Measurements from ENCODE around the gene MME. TPM values are rescaled to one million over a fixed set of nuclear protein-coding genes. Genes with fewer than 3 reads are reported as not detected.

Gene MME
- total RNA-seq, result 111 TPM

DNA sequence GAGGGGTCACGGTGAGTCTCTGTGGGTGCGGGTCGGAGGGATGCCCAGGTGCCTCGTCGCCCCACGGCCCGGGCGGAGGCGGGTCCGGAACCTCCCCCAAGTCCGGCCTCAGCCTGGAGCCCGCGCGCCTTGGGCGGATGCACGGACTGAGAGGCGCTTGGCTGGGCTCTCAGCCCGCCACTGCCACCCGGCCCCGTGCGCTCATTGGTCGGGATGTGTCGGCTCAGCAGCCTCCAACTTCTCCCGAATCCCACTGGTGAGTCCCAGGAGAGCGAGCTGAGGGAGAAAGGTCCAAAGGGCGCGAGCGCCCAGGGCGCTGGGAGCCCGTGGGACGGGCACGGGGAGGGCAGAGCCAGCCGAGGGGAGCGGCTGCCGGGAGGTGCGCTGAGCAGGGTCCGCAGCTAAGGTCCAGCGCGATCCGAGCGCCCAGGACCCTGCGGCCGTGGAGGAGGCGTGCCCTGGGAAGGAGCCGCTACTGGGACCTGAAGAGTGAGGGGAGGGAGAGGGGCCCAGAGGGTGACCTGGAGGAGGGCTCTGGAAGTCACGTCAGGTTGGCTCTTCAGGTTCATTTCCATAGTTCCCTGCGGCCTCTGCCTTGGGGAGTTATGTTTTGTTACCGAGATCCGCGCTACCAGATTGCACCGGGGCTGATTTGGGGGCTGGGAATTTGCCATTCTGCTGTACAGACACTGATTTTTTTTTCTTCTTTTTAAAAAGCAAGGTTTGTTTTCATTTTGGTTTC lies at the start of gene MME:
Gene MME, plus strand, starts transcription at position 574 of the 742 bp plus-strand sequence. CDS start 3,849 bp downstream, outside the sequence.
- DNase-seq (ENCODE audit: low spot score), result peak; percentile 44

DNA sequence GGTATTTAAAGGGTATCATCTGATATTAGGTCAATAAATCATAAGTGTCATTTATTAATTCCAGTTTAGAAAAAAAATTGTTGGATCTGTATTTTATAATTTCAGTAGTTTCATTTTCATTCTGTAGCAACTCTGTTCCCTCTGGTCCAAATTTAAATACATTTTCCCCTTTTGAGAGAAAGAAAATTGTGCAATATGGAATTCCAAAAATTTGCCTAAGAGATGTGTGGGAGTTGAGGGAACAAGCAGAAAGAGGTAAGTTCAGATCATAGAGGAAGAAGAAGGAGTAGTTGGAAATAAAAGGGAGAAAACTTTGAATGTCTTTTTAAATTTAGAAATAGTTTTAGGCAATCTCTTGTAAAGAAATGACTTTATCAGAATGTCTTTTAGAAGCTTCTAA lies 48.9 kb upstream of the MME start:
- no peak for DNase-seq (ENCODE audit: low spot score)

DNA sequence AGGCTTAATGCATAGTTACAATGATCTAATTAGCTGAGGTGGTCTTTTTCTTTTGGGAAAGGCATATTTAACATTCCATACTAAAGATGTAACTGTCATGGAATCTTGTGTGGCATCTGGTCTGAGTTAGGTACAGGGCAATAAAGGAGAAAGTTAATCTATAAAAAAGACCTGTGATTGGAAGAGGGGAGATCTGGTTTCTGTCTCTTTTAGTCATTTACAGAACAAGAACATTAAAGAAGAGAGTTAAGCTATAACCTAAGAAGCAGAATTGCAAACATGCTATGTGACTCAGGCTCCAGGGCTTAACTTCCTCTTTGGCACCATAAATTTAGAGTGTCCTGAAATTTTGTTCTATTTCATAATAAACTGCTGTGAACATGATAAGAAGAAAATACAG lies 47.2 kb upstream of the MME start:
- no peak for DNase-seq (ENCODE audit: low spot score)

DNA sequence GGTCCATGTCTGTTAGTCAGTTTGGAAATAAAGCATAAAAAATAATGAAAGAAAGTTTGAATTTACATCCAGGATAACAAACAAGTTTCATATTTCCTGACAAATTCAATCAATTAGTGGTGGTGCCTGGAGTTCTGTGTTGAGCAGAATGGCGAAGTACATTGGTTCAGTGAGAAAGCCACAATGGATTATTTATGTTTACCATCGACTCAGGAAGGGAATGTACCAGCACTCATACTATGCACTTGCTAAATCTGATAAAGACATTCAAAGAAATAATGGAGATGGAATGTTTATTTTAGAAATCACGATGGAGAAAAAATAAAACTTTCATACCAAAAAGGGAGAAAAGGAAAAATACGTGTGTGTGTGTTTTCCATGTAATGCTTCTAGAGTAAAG lies 45.3 kb upstream of the MME start:
- no peak for DNase-seq (ENCODE audit: low spot score)

DNA sequence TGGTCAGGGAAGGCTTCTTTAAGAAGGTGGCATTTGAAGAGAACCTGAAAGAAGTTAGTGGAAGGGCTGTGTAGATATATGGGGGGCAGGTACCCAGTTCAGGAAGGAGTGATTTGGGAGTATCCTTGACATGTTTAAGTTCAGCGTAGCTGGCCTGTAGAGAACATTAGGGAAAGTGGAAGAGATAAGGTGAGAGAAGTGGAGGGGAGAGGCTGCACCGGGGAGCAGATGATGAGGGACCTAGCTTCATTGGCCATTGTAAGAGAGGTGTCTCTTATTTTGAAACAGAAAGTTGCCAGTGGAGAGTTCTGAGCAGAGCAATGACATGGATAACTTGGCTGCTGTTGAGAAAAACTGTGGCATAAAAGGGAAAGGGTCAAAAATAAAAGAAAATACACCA lies 44.6 kb upstream of the MME start:
- no peak for DNase-seq (ENCODE audit: low spot score)

DNA sequence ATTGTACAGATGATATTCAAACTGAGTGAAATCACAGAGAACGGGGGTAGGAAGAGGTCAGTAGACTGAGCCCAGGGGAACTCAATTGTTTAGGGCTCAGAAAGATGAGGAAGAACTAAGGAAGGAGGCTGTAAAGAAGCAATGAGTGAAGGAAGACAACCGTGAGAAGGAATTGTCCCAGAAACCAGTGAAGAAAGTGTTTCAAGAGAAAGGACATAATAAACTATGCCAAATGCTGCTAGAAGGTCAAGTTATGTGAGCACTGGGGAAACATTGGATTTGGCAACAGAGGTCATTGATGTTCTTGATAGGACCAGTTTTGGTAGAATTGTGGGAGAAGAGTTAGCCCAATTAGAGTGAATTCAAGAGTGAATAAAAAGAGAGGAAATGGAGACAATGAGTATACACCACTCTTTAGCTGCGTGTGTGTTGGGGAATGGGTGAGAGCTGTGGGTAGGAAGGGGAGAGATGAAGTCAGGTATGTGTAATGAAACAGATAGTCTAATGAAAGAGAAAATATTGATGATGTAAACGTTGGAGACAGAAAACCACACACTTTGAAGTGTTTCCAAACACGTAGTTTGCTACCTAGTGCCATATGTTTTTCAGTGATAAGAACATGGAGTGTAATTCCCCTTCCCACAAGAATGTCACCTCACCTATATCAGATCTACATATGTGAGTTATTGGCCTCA lies 42.5 kb upstream of the MME start:
- no peak for DNase-seq (ENCODE audit: low spot score)

DNA sequence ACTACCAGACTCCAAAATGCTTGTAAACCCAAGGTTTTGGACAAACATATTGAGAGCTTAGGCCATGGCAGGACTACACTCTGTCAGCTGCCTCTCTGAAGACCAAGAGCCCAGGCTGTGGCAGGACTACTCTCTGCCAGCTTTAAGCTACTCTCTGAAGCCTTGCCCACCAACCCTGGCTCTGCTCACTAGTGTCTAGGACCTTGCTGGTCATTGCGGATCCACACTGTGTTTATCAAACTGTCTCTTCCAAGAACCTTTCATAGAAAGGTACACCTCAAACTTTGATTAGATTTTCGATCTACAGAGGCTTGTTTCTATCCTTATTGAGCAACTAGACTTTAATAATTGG lies 41.9 kb upstream of the MME start:
- no peak for DNase-seq (ENCODE audit: low spot score)

DNA sequence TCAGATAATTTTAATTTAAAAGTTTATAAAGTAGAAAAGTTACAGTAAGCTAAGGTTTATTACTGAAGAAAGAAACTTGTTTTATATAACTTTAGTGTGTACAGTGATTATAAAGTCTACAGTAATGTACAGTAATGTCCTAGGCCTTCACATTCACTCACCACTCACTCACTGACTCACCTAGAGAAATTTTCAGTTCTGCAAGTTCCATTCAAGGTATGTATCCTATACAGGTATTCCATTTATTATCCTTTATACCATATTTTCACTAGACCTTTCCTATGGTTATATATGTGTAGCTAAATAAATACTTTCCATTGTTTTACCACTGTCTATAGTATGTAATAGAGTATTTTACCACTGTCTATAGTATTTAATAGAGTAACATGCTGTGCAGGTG lies 33.2 kb upstream of the MME start:
- no peak for DNase-seq (ENCODE audit: low spot score)

DNA sequence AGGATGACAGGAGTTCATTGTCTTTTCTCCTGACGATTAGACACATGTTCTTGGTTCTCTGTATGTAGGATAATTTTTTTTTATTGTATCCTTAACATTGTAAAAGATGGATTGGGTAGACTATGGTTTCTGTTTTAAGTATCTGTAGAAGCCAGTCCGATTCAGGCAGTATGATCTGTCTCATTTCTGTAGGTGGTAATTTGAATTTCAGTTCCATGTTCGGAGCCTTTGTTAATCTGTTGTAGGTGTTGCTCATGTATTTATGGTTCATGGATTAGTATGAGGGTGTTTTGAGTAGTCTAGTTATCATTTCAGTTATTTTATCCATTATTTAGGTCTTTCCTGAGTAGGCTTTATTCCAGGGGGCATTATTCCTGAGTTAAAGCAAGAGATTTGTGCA lies 32.4 kb upstream of the MME start:
- no peak for DNase-seq (ENCODE audit: low spot score)

DNA sequence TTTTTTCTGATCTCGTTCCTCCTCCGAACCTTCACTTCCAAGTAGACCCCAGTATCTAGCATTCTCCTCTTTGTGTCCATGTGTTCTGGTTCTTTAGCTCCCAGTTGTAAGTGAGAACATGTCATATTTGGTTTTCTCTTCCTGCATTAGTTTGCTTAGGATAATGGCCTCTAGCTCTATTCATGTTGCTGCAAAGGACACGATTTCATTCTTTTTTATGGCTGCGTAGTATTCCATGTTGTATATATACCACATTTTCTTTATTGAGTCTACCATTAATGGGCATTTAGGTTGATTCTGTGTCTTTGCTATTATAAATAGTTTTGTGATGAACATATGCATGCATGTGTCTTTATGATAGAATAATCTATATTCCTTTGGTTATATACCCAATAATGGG lies 30.2 kb upstream of the MME start:
- no peak for DNase-seq (ENCODE audit: low spot score)

DNA sequence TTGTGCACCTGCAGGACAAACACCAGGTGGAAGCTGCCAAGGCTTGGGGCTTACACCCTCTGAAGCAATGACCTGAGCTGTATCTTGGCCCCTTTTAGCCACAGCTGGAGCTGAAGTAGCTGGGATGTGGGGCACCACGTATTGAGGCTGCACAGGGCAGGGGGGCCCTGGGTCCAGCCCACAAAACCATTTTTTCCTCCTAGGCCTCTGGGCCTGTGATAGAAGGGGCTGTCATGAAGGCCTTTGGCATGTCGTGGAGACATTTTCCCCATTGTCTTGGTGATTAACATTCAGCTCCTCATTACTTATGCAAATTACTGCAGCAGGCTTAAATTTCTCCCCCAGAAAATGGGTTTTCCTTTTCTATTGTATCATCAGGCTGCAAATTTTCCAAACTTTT lies 27.6 kb upstream of the MME start:
- no peak for DNase-seq (ENCODE audit: low spot score)

DNA sequence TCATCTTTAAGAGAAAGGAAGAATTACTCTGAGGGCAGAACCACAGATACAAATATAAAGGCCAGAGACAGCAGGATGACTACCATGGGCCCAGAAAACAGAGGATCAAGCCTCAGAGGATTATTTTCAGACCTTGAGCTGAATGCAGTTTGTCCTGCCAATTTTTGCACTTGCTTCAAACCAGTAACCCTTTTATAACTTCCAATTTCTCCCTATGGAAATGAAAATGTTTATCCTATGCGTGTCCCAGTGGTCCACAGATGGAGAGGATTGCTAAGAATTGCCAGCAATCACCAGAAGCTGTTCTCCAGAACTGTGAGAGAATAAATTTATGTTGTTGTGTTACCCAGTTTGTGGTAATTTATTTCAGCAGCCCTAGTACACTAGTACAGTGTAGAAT lies 26.4 kb upstream of the MME start:
- no peak for DNase-seq (ENCODE audit: low spot score)

DNA sequence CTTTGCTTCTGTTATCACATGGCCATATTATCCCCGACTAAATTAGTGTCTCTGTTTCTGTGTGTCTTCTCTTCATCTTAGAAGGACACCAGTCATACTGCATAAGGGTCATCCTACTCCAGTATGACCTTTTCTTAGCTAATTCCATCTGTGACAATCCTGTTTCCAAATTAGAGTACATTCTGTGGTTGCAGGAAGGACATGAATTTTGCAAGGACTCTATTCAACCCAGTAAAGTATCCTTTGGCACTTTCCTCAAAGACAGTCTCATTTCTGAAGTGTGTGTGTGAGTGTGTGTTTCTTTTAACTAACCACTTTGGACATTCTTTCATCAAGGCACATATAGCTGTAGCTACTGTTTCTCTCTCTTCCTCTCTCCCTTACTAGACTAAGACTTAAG lies 15.2 kb upstream of the MME start:
- no peak for DNase-seq (ENCODE audit: low spot score)

DNA sequence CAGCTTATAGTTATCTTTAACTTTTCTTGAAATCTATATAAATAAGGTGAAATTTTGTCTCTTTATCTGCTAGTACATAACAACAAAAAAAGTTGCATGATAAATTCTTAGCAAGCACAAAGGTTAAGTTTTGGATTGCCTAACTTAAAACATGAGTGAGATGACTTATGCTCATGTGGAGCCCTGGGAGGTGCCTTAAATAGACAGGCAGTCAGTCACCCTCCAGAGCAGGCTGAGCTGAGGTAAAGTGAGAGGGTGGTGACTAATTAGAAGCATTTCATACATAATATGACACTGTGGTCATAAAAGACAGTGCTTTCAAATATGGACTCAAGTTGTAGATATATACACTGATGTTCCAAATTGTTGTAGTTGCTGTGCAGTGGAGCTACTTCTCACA lies 14.6 kb upstream of the MME start:
- DNase-seq (ENCODE audit: low spot score), result no peak

DNA sequence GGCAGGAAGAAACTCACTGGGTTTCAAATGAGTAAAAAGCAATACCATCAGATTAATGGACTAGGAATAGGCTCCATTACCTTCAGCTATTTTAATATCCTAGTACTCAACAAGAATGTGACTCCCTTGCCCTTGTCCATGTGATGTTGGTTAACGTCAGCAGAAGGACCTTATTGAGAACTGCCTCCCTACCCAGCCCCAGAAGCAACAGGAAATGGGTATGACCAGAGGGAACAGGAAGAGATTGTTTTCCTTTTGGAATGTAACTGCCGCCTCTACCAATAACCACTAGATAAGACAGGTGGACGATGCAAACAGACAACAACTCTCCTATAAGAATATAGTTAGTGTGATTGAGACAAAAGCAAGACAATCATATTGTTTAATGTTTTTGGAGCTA lies 10.4 kb upstream of the MME start:
- no peak for DNase-seq (ENCODE audit: low spot score)

DNA sequence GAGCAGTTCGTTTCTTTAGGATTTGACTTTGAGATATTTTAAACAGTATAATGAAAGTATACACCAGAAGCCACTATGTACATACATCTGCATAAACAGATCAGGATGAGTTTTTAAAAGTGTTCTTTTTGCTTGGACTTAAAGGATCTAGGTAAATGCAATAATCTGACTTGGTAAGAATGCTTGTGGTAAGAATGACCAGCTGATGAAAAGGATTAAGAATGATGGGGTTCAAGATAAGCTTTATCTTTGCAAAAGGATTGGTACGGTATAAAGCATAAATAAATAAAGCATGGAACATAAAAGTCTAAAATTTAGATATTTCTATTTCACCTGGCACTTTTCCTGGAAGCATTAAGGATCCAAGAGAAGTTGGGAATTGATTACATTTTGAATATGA lies 9.8 kb upstream of the MME start:
- no peak for DNase-seq (ENCODE audit: low spot score)

DNA sequence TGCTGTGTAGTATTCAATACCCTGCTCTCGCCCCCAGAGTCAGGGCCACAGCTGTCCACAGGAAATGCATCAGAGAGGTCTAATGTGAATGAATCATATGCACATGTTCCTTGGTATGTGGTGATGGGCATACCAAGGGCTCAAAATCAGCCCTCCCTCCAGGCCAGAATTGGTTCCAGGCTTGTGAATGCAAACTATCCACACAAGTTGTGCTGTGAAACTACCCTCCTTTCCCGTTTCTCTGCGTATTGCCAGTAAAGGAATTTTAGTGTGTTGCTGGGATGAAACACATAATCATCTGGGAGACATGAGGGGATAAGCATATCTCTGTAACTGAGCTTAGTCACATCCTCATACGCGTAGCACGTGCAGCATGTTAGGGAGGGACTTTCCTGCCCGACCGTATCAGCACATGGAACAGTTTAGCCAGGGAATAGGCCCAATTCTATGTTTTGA lies 9.2 kb upstream of the MME start:
- DNase-seq (ENCODE audit: low spot score), result no peak

DNA sequence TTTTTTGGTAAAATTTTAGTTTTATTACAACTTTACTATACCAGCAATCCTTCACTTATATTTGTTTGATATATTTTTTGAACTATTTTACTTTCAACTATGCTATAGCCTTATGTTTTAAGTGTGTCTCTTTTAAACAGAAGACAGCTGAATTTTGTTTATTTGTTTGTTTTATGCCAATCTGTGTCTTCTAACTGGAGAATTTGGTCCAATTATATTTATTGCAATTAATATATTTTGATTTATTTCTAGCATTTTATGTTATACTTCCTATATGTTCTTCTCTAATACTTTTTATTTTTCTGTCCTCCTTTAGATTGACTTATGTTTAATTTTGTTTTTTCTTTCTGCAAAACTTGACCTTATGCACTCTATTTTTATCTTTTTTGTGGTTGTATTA lies 4.9 kb upstream of the MME start:
- no peak for DNase-seq (ENCODE audit: low spot score)

DNA sequence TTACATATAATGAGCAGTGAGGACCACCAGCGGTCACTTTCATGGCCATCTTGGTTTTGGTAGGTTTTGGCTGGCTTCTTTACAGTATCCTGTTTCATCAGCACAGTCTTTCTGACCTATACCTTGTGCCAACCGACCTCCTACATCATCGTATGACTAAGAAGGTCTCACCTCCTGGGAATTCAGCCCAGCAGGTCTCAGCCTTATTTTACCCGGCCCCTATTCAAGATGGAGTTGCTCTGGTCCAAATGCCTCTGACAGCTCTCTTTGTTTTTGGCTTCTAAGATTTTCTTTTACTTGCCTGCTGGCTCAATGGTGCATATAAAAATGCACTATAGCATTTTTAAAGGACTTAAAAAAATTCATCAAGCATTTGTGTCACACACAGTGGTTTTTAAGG lies 3.2 kb upstream of the MME start:
- no peak for DNase-seq (ENCODE audit: low spot score)

DNA sequence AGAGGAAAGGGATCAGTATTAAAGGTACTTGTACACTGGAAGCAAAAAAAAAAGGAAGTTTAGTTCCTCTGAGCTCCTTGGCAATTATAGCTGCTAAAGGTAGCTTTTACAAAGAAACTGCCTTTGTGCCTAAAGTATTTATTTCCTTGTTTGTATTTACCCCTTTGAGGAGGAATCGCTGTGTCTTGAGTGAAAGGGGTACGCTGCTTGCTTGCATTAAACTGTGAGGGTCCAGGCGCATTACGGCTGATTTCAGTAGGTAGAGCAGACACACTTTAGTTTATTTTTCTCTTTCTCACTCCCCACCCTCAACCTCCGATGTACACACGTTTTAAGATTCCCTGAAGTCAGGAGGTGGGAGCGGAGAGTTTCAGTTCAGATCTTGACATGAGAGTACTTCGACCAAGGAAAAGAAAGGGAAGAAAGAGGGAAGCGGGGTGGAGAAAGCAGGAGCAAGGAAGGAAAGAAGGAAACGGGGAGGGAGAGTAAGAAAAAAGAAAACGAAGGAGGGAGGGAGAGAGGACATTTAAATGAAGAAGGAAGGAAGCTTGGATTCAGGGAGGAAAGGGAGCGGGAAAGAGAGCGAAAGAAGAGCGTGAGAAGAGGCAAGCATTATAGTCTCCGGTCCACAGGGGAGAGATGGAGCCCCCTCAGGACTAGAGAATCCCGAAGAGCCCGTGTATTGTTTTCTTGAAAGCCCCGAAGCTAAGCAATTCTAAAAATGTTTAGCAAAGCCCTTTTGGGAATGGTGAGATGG lies 1.2 kb upstream of the MME start:
- DNase-seq (ENCODE audit: low spot score), result no peak

DNA sequence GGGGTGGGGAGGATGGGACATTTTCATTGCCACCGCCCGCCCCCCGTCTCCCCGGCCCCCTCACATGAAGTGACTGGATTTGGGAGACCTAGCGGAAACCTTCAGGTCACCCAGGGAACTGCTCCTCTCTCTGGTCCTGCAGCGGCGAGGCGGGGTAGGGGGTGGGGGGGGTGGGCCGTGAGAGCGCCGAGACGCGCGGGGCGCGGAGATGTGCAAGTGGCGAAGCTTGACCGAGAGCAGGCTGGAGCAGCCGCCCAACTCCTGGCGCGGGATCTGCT lies 712 bp upstream of the MME start:
- DNase-seq (ENCODE audit: low spot score), result no peak

DNA sequence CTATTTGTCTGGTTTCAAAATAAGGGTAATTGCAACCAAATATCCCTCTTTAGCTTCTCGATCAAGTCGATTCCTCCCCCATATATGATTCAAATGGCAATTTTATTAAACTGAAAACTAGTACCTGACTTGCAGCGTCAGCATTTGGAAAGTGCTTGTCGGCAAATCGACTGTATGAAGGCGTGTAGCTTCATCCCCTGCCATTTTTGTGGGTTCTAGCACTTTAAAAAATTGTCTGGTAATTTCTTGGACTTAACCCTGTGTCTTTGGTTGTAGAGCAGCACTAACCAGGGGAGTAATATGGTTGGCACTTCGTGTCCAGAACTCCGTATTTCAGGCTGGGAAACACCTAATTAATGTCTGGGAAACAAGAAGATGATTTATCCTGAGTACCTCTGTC lies 573 bp downstream of the MME start:
- no peak for DNase-seq (ENCODE audit: low spot score)

DNA sequence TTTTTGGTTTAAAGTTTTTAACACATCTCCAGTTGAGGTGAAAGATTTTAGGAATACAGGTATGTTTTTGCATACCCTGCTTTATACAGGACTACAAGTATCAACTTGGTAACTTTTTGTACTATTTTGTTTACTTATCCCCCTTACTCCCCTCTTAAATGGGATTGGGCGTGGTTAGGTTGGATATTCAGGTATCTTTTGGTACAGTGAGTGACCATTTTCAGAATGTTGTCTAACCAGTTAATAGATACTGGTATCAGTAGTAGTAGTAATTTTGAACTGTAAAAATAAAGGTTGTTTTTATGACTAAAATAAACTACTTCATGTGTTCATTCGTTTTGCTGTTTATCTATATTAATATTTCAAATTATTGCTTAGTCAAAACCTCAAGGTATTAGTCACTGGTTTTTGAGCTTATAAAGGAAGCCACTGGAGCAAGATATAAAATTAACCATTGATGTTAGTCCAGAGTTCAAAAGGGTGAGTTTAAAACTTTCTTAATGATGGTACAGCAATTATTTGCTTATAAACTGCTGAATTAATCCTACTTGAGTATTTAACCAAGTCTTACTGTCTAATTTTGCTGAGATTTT lies 3.3 kb downstream of the MME start:
- DNase-seq (ENCODE audit: low spot score), result no peak
